Measurements from ENCODE around the gene PDCD1LG2. TPM values are rescaled to one million over a fixed set of nuclear protein-coding genes. Genes with fewer than 3 reads are reported as not detected.

The PDCD1LG2 gene
- total and polyA plus RNA-seq, 2 of the 8 experiments (the other 6 are each of a cell fraction or from before 2014, with no cell fraction given) = not detected

DNA sequence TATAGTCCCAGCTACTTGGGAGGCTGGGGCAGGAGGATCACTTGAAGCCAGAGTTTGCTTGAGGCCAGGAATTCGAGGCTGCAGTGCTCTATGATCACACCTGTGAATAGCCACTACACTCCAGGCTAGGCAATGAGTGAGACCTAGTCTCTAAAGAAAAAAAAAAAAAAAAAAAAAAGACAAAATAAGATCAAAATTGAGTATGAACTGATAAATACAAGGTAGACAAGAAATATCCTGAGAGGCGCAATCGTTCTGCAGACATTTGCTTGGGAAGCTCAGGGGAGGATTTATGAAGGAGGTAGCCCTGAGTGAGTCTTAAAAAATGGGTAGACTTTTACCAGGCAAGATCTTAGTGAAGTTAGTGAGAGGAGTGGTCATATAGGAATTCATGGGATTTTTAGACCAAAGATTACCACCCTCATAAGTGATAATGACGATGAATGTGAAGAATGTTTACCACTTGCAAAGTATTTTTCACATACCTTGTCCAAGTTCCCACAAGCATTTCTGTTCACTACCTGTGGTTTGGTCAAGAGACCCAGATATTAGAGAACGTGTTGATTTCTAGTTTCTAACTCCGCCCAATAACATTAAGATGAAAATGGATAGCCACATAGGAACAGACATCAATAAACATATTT, 4.4 kb downstream of the PDCD1LG2 start (continued):
- TF ChIP-seq CHD2 (IDR thresholded peaks at IDR 0.05; ENCODE audit: low read length) (no peak), TBP (IDR thresholded peaks at IDR 0.05; ENCODE audit: low read depth, low read length) (no peak), YY1 (IDR thresholded peaks at IDR 0.05; ENCODE audit: low read depth, low read length) (no peak), POLR2AphosphoS5 (IDR thresholded peaks at IDR 0.05; ENCODE audit: low read depth, low read length) (no peak), POLR2A (IDR thresholded peaks at IDR 0.05; ENCODE audit: control extremely low read depth in 1 of 2, low read depth in 2 of 2, low read length in 2 of 2) (no peak)
